PFSK-1 (cell line): ENCODE measurements around the gene KIF23.

Source experiments
- FOXP2 ChIP-seq: optimal IDR thresholded peaks from 2 replicates; pipeline ENCODE3; 2011; ENCODE audit warnings: borderline replicate concordance, control low read depth, inconsistent platforms; ENCODE audit not compliant: insufficient read depth; ENCODE audit errors: extremely low read length, extremely low read depth
- POLR2AphosphoS5 ChIP-seq: IDR thresholded peaks from 2 replicates; pipeline ENCODE4 v1.6.1; 2012; ENCODE audit warnings: low read depth, mild to moderate bottlenecking, control low read depth, low read length, moderate library complexity
- REST ChIP-seq, 2 experiments: IDR thresholded peaks; 2 replicates each; pipeline versions ENCODE4 v1.6.1 to v1.8.0; 2011 to 2012; ENCODE audit warnings: low read depth in 2 of 2, low read length in 2 of 2, control low read depth in 1 of 2, inconsistent platforms in 1 of 2, mild to moderate bottlenecking in 1 of 2, moderate library complexity in 1 of 2; ENCODE audit not compliant: insufficient read depth in 1 of 2
- SIN3A ChIP-seq: IDR thresholded peaks from 2 replicates; pipeline ENCODE4 v1.6.1; 2012; ENCODE audit warnings: mild to moderate bottlenecking, low read length, moderate library complexity, borderline replicate concordance; ENCODE audit not compliant: insufficient read depth
- TAF1 ChIP-seq: IDR thresholded peaks from 2 replicates; pipeline ENCODE4 v1.6.1; 2012; ENCODE audit warnings: low read length, control low read depth, borderline replicate concordance; ENCODE audit not compliant: insufficient read depth

KIF23 gene

GRCh38 chr15:69497667-69498066, 83.5 kb downstream of the KIF23 start:
- TF ChIP-seq FOXP2, result no peak
- no peak for TF ChIP-seq TAF1
- TF ChIP-seq SIN3A, result no peak
- no peak for TF ChIP-seq REST (IDR thresholded peaks at IDR 0.05; ENCODE audit: insufficient read depth in 1 of 2, low read depth in 2 of 2, low read length in 2 of 2)
- no peak for TF ChIP-seq POLR2AphosphoS5
